Right hindlimb (tissue), 1 donor: ENCODE results near the gene HMOX2.
A peak's percentile ranks its signal among the peaks of the same experiment; 100 is the strongest.

Experiments
- DNase-seq: peaks from one replicate; pipeline ENCODE4 v3.0.0-alpha.2; 2018

The HMOX2 gene

GRCh38 chr16:4525634-4526277 is 49.6 kb downstream of the HMOX2 start:
- no peak for DNase-seq

- DNase-seq, result no peak
Observed at GRCh38 chr16:4529085-4530060, 53.2 kb downstream of the HMOX2 start.

- DNase-seq, result no peak
Observed at GRCh38 chr16:4531811-4532210, 55.6 kb downstream of the HMOX2 start.

GRCh38 chr16:4532238-4532637 is 56.0 kb downstream of the HMOX2 start:
- no peak for DNase-seq

GRCh38 chr16:4533490-4533889 is 57.3 kb downstream of the HMOX2 start:
- no peak for DNase-seq

GRCh38 chr16:4534151-4534790 is 58.1 kb downstream of the HMOX2 start:
- DNase-seq, result no peak

GRCh38 chr16:4535627-4536108 is 59.5 kb downstream of the HMOX2 start:
- DNase-seq, result no peak

GRCh38 chr16:4536391-4537106 is 60.4 kb downstream of the HMOX2 start:
- DNase-seq, result no peak

- peak; percentile 48 for DNase-seq
Observed at GRCh38 chr16:4537376-4538343, 61.5 kb downstream of the HMOX2 start.

- peak; percentile 97 for DNase-seq
Observed at GRCh38 chr16:4538350-4539235, 62.4 kb downstream of the HMOX2 start, which contains the start of gene CDIP1. TSS of gene CDIP1 (minus strand) at chr16:4538773. CDS start at chr16:4514130, 24,643 bp downstream.

- DNase-seq, result no peak
Observed at GRCh38 chr16:4539716-4540284, 63.6 kb downstream of the HMOX2 start.

GRCh38 chr16:4544473-4544872 is 68.3 kb downstream of the HMOX2 start:
- no peak for DNase-seq

GRCh38 chr16:4548124-4548523 is 71.9 kb downstream of the HMOX2 start:
- DNase-seq, result no peak

GRCh38 chr16:4550591-4550990 is 74.4 kb downstream of the HMOX2 start:
- DNase-seq, result no peak

GRCh38 chr16:4552541-4552940 is 76.3 kb downstream of the HMOX2 start:
- DNase-seq, result no peak

- no peak for DNase-seq
Observed at GRCh38 chr16:4556112-4556511, 79.9 kb downstream of the HMOX2 start, which contains the start of gene C16orf96. TSS of gene C16orf96 (plus strand) at chr16:4556340. CDS start at chr16:4556490, 150 bp downstream.

- DNase-seq, result no peak
Observed at GRCh38 chr16:4556580-4556979, 80.4 kb downstream of the HMOX2 start.

GRCh38 chr16:4557973-4558372 is 81.8 kb downstream of the HMOX2 start:
- DNase-seq, result no peak
